IMR-90 (cell line): ENCODE results near the gene GMEB2. TPM values are rescaled to one million over a fixed set of nuclear protein-coding genes. Genes with fewer than 3 reads are reported as not detected.
A peak's percentile ranks its signal among the peaks of the same experiment; 100 is the strongest.

Experiments
- ATAC-seq: fragments of 200-7000 bp; cut with Tn5 transposase; 2 replicates; pipeline ENCODE4 v1.9.1; 2020; ENCODE audit warnings: low read depth, mild to moderate bottlenecking, moderate library complexity
- BruUV-seq: library from RNA; stranded (reverse); fragments of 400-500 nt; replicated peaks from 2 replicates; lab custom pipeline; 2021; lab: Mats Ljungman, UMichigan
- CTCF ChIA-PET: fragments of 300-600 bp; formaldehyde crosslinking; extraction: SDS; loops from one replicate; lab custom pipeline; 2021; ENCODE audit warnings: antibody characterized with exemption; lab: Yijun Ruan, JAX
- POLR2A ChIA-PET: fragments of 300-600 bp; sonication (Branson Sonifier 250); formaldehyde crosslinking; loops from one replicate; lab custom pipeline; 2022; ENCODE audit warnings: antibody characterized with exemption; ENCODE audit not compliant: unreplicated experiment; lab: Charles Lee
- DNase-seq: peaks from one replicate; pipeline ENCODE4 v3.0.0; 2013
- H2AFZ ChIP-seq: replicated peaks from 2 replicates; pipeline ENCODE3; 2013; ENCODE audit warnings: low read length, mild to moderate bottlenecking; ENCODE audit not compliant: poor library complexity
- H2AK5ac ChIP-seq: 2 replicates; pipeline ENCODE4 v1.6.1; 2013; ENCODE audit warnings: low read depth, low read length, inconsistent platforms
- H2AK9ac ChIP-seq: replicated peaks from 2 replicates; pipeline ENCODE3; 2013; ENCODE audit warnings: mild to moderate bottlenecking, low read depth, low read length, moderate library complexity; ENCODE audit not compliant: poor library complexity
- H2BK120ac ChIP-seq: 2 replicates; pipeline ENCODE4 v1.6.1; 2013; ENCODE audit warnings: low read depth, low read length, inconsistent platforms
- H2BK15ac ChIP-seq: 3 replicates; pipeline ENCODE4 v1.6.1; 2013; ENCODE audit warnings: low read depth, low read length, inconsistent platforms
- H2BK20ac ChIP-seq: 2 replicates; pipeline ENCODE4 v1.6.1; 2013; ENCODE audit warnings: low read depth, mild to moderate bottlenecking, inconsistent platforms, low read length, moderate library complexity
- H2BK5ac ChIP-seq: 2 replicates; pipeline ENCODE4 v1.6.1; 2013; ENCODE audit warnings: mild to moderate bottlenecking, low read depth, low read length, inconsistent platforms; ENCODE audit not compliant: poor library complexity, severe bottlenecking
- H3K14ac ChIP-seq: replicated peaks from 2 replicates; pipeline ENCODE4 v1.6.1; 2013; ENCODE audit warnings: low read depth, low read length, inconsistent platforms
- H3K18ac ChIP-seq: 2 replicates; pipeline ENCODE4 v1.6.1; 2013; ENCODE audit warnings: low read depth, low read length, control low read depth
- H3K23ac ChIP-seq: 2 replicates; pipeline ENCODE4 v1.6.1; 2013; ENCODE audit warnings: low read depth, low read length, inconsistent platforms
- H3K27ac ChIP-seq: 2 replicates; pipeline ENCODE4 v1.5.1; 2013; ENCODE audit warnings: mild to moderate bottlenecking, control low read depth, low read length; ENCODE audit not compliant: insufficient read depth
- H3K27me3 ChIP-seq: 2 replicates; pipeline ENCODE4 v1.6.1; 2013; ENCODE audit warnings: low read length; ENCODE audit not compliant: control insufficient read depth, insufficient read depth
- H3K36me3 ChIP-seq: 2 replicates; pipeline ENCODE4 v1.6.1; 2013; ENCODE audit warnings: low read length, mixed read lengths; ENCODE audit not compliant: control insufficient read depth, insufficient read depth
- H3K4ac ChIP-seq: 2 replicates; pipeline ENCODE4 v1.6.1; 2013; ENCODE audit warnings: low read depth, low read length, inconsistent platforms
- H3K4me1 ChIP-seq: 2 replicates; pipeline ENCODE4 v1.6.1; 2013; ENCODE audit warnings: low read length, mixed read lengths; ENCODE audit not compliant: control insufficient read depth, insufficient read depth
- H3K4me2 ChIP-seq: 2 replicates; pipeline ENCODE4 v1.6.1; 2013; ENCODE audit warnings: low read depth, mild to moderate bottlenecking, control low read depth, low read length, moderate library complexity
- H3K4me3 ChIP-seq: 2 replicates; pipeline ENCODE4 v1.5.1; 2013; ENCODE audit warnings: low read depth, mild to moderate bottlenecking, control low read depth, low read length, moderate library complexity; ENCODE audit not compliant: insufficient read depth
- H3K56ac ChIP-seq: 2 replicates; pipeline ENCODE4 v1.6.1; 2013; ENCODE audit warnings: low read length, inconsistent platforms; ENCODE audit not compliant: insufficient read depth; ENCODE audit errors: extremely low read depth
- H3K79me1 ChIP-seq, 2 experiments: 2 replicates each; pipeline ENCODE4 v1.6.1; 2013; ENCODE audit warnings: low read length in 2 of 2, inconsistent platforms in 1 of 2, low read depth in 1 of 2
- H3K9ac ChIP-seq: 2 replicates; pipeline ENCODE4 v1.6.1; 2013; ENCODE audit warnings: low read depth, low read length, control low read depth
- H3K9me1 ChIP-seq: 2 replicates; pipeline ENCODE4 v1.6.1; 2013; ENCODE audit warnings: low read length, inconsistent platforms; ENCODE audit not compliant: insufficient read depth
- H3K9me3 ChIP-seq: 2 replicates; pipeline ENCODE4 v1.6.1; 2013; ENCODE audit warnings: low read length; ENCODE audit not compliant: control insufficient read depth, insufficient read depth
- H4K20me1 ChIP-seq: 2 replicates; pipeline ENCODE4 v1.6.1; 2013; ENCODE audit warnings: low read length, inconsistent platforms; ENCODE audit not compliant: insufficient read depth
- H4K5ac ChIP-seq: 2 replicates; pipeline ENCODE4 v1.6.1; 2013; ENCODE audit warnings: mild to moderate bottlenecking, low read depth, low read length, control low read depth
- H4K8ac ChIP-seq, 2 experiments: 2 replicates each; pipeline ENCODE4 v1.6.1; 2013; ENCODE audit warnings: low read depth in 2 of 2, low read length in 2 of 2, control low read depth in 1 of 2, inconsistent platforms in 1 of 2
- H4K91ac ChIP-seq: 2 replicates; pipeline ENCODE4 v1.6.1; 2013; ENCODE audit warnings: low read depth, low read length, inconsistent platforms; ENCODE audit not compliant: insufficient read depth
- ELK1 ChIP-seq: fragments of 150-350 bp; IDR thresholded peaks from 2 replicates; pipeline ENCODE4 v1.6.1; 2016; ENCODE audit warnings: low read depth, mild to moderate bottlenecking, low read length, moderate library complexity, borderline replicate concordance
- MXI1 ChIP-seq: IDR thresholded peaks from 2 replicates; pipeline ENCODE4 v1.6.1; 2012; ENCODE audit warnings: low read depth, mild to moderate bottlenecking, low read length, moderate library complexity, borderline replicate concordance
- WGBS, 2 experiments: methylation state at CpG; one replicate each; pipeline versions ENCODE4 v1.1.5 to v1.1.7; 2013; ENCODE audit warnings: missing lambda C conversion rate in 2 of 2; ENCODE audit not compliant: insufficient read length in 1 of 2; ENCODE audit errors: extremely low coverage in 2 of 2; 5-methylcytosine and 5-hydroxymethylcytosine counted together
- dilution Hi-C: fragments of 300-500 bp; cut with HindIII; formaldehyde crosslinking; loops from one replicate; pipeline ENCODE4 v1.14.3; 2018; ENCODE audit warnings: low sequenced_read_pairs; ENCODE audit not compliant: unreplicated experiment
- in situ Hi-C: fragments of 300-500 bp; cut with MboI; formaldehyde crosslinking; loops from 3 replicates; pipeline ENCODE4 v1.14.3; 2019; ENCODE audit warnings: low sequenced_read_pairs, inconsistent platforms, mixed read lengths
- intact Hi-C: fragments of 100-400 bp; cut with micrococcal nuclease; formaldehyde crosslinking; loops from 2 replicates; pipeline ENCODE4 v1.10.0; 2022
- polyA plus RNA-seq, 3 experiments: library from polyadenylated mRNA; depleted of rRNA; stranded (reverse); fragments of >200 nt; gene quantifications; 2 replicates each; pipeline ENCODE4 v1.2.3, GENCODE V29; 2012; ENCODE audit warnings: low replicate concordance in 1 of 3
- total RNA-seq: library from RNA; depleted of rRNA; stranded (reverse); fragments of >200 nt; gene quantifications from 2 replicates; pipeline ENCODE4 v1.2.3, GENCODE V29; 2012

The GMEB2 gene
- total and polyA plus RNA-seq, 2 of the 4 experiments (the other 2 are of a cell fraction): 5.0 to 10.0 TPM

- Histone ChIP-seq H3K4me1 (peaks cover 13% of the 10 kb centered on the region), H3K9ac (peak overlapping the region; percentile 80), H3K4me2 (peak overlapping the region; percentile 70), H3K56ac (peak overlapping the region; percentile 56; the same call in 1 of the 2 replicates), H2BK15ac (no peak overlapping the region; the same call in 2 of the 3 replicates), H2AK5ac (peak overlapping the region; percentile 90), H3K36me3 (peaks cover 13% of the 10 kb centered on the region; the same call in 1 of the 2 replicates), H3K14ac (peak overlapping the region; percentile 88), H3K4ac (peak overlapping the region; percentile 79), H3K18ac (no peak overlapping the region), H2AK9ac (peak overlapping the region; percentile 70), H3K27ac (peak overlapping the region; percentile 92), H2BK120ac (0 out of 2 replicates have a peak overlapping the region, but pooled peaks have one; percentile 29), H4K5ac (peak overlapping the region; percentile 81), H3K9me3 (no peaks in the 10 kb centered on the region), H3K9me1 (0 out of 2 replicates have a peak, but pooled peaks cover 12% of the 10 kb centered on the region), H4K91ac (peak overlapping the region; percentile 72), H4K8ac (peak overlapping the region; percentile 64 to 96), H3K27me3 (no peaks in the 10 kb centered on the region), H2BK20ac (no peak overlapping the region), H3K79me1 (peaks cover 15 to 37% of the 10 kb centered on the region in 2 experiments), H3K23ac (0 out of 2 replicates have a peak overlapping the region, but pooled peaks have one; percentile 52), H2AFZ (peak overlapping the region; percentile 98), H2BK5ac (peak overlapping the region; percentile 84), H4K20me1 (peaks cover 3% of the 10 kb centered on the region; the same call in 1 of the 2 replicates), H3K4me3 (peak overlapping the region; percentile 85)
- dilution Hi-C loops: no loop called here
- WGBS, 2 experiments: 36% methylated on average over 13 of the region's 31 CpGs; no CpG with 5 or more reads in 1 of the 2 experiments
- intact Hi-C loops: loop anchor here (10.0 kb wide), 1 partner anchor 123 kb away; the partner anchor contains the start of gene PTK6
- no TSS peak for BruUV-seq
- TF ChIP-seq MXI1: no peak
- TF ChIP-seq ELK1: no peak
- no peak for DNase-seq
- ATAC-seq: no peak; the same call in 1 of the 2 replicates
- ChIA-PET POLR2A (no interaction called here), CTCF (no interaction called here)
- in situ Hi-C loops: no loop called here
Observed at GRCh38 chr20:63657260-63657936, 30.5 kb upstream of the GMEB2 start.
